ENCODE results near the gene STK11IP. TPM values are rescaled to one million over a fixed set of nuclear protein-coding genes. Genes with fewer than 3 reads are reported as not detected.

Gene STK11IP
- total and polyA plus RNA-seq, 9 of the 15 experiments (the other 6 are each of a cell fraction or from before 2014, with no cell fraction given), result 0.52 to 21.7 (median 5.6) TPM

DNA sequence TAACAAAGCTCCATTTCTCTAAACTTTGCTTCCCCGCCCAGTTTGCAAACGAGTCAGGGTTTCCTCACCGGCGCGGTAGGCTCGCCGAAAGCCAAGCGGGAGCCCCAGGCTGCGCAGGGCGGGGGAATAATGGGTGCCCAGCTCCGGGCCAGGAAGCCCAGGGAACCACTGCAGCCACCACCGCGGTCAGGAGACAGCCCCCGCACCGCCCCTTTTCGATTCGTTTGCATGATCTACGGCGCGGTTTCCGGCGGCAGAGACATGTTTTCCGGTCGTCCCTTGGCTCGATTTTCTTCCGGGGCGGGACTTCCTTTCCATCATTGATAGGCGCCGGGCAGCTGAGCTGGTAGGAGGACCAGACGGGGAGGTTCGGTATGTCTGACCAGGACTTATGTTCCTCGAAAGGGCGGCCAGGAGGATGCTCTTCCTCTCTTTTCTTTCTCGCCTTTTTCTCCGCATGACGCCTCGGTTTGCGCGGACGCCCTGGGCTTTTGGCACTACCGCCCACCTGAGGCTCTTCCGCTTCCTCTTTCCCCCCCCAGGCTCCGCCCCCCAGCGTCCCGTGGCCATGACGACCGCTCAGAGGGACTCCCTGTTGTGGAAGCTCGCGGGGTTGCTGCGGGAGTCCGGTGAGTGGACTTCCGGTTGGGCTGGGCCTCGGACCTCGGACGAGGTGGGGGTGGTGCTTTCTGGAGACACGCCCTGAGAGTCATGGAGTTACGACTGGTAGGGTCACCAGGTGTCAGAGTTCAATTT is at the start of gene STK11IP (continued):
- peak; percentile 93 to 95 for TF ChIP-seq FOXK2 (conservative IDR thresholded peaks at IDR 0.05 in 1 of 2, IDR thresholded peaks at IDR 0.05 in 1 of 2; ENCODE audit: low read depth in 2 of 2)
- TF ChIP-seq ARNT (IDR thresholded peaks at IDR 0.05), result 0 out of 4 replicates have a peak, but pooled peaks of 1 of the 2 experiments have one; percentile 39
- TF ChIP-seq KLF6 (CRISPR knock-in tag; IDR thresholded peaks at IDR 0.05; ENCODE audit: borderline replicate concordance), result no peak
- TF ChIP-seq STAT5A (IDR thresholded peaks at IDR 0.05; ENCODE audit: borderline replicate concordance, low read length), result no peak
- TF ChIP-seq KHSRP (IDR thresholded peaks at IDR 0.05), result no peak
- TF ChIP-seq, protein P1, sequence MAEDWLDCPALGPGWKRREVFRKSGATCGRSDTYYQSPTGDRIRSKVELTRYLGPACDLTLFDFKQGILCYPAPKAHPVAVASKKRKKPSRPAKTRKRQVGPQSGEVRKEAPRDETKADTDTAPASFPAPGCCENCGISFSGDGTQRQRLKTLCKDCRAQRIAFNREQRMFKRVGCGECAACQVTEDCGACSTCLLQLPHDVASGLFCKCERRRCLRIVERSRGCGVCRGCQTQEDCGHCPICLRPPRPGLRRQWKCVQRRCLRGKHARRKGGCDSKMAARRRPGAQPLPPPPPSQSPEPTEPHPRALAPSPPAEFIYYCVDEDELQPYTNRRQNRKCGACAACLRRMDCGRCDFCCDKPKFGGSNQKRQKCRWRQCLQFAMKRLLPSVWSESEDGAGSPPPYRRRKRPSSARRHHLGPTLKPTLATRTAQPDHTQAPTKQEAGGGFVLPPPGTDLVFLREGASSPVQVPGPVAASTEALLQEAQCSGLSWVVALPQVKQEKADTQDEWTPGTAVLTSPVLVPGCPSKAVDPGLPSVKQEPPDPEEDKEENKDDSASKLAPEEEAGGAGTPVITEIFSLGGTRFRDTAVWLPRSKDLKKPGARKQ (CRISPR knock-in tag; IDR thresholded peaks at IDR 0.05), result no peak
- TF ChIP-seq, protein P2, sequence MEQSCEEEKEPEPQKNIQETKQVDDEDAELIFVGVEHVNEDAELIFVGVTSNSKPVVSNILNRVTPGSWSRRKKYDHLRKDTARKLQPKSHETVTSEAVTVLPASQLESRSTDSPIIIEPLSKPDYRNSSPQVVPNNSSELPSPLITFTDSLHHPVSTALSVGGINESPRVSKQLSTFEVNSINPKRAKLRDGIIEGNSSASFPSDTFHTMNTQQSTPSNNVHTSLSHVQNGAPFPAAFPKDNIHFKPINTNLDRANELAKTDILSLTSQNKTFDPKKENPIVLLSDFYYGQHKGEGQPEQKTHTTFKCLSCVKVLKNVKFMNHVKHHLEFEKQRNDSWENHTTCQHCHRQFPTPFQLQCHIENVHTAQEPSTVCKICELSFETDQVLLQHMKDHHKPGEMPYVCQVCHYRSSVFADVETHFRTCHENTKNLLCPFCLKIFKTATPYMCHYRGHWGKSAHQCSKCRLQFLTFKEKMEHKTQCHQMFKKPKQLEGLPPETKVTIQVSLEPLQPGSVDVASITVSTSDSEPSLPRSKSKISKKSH (CRISPR knock-in tag; IDR thresholded peaks at IDR 0.05), result no peak
- TF ChIP-seq ZNF436 (CRISPR knock-in tag; IDR thresholded peaks at IDR 0.05), result no peak
- peak; percentile 71; the same call in 1 of the 2 replicates for TF ChIP-seq FOXJ3 (CRISPR knock-in tag; IDR thresholded peaks at IDR 0.05)
- no peak for TF ChIP-seq NR2F6 (CRISPR knock-in tag; IDR thresholded peaks at IDR 0.05)
- TF ChIP-seq ASH1L (IDR thresholded peaks at IDR 0.05; ENCODE audit: borderline replicate concordance, low read depth, partially characterized antibody), result peak; percentile 67
- TF ChIP-seq MEF2A (IDR thresholded peaks at IDR 0.05; ENCODE audit: control insufficient read depth, low read depth, low read length), result no peak
- TF ChIP-seq, protein P3, sequence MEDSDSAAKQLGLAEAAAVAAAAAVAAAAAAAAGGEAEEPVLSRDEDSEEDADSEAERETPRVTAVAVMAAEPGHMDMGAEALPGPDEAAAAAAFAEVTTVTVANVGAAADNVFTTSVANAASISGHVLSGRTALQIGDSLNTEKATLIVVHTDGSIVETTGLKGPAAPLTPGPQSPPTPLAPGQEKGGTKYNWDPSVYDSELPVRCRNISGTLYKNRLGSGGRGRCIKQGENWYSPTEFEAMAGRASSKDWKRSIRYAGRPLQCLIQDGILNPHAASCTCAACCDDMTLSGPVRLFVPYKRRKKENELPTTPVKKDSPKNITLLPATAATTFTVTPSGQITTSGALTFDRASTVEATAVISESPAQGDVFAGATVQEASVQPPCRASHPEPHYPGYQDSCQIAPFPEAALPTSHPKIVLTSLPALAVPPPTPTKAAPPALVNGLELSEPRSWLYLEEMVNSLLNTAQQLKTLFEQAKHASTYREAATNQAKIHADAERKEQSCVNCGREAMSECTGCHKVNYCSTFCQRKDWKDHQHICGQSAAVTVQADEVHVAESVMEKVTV (CRISPR knock-in tag; IDR thresholded peaks at IDR 0.05), result no peak
- TF ChIP-seq, protein P4, sequence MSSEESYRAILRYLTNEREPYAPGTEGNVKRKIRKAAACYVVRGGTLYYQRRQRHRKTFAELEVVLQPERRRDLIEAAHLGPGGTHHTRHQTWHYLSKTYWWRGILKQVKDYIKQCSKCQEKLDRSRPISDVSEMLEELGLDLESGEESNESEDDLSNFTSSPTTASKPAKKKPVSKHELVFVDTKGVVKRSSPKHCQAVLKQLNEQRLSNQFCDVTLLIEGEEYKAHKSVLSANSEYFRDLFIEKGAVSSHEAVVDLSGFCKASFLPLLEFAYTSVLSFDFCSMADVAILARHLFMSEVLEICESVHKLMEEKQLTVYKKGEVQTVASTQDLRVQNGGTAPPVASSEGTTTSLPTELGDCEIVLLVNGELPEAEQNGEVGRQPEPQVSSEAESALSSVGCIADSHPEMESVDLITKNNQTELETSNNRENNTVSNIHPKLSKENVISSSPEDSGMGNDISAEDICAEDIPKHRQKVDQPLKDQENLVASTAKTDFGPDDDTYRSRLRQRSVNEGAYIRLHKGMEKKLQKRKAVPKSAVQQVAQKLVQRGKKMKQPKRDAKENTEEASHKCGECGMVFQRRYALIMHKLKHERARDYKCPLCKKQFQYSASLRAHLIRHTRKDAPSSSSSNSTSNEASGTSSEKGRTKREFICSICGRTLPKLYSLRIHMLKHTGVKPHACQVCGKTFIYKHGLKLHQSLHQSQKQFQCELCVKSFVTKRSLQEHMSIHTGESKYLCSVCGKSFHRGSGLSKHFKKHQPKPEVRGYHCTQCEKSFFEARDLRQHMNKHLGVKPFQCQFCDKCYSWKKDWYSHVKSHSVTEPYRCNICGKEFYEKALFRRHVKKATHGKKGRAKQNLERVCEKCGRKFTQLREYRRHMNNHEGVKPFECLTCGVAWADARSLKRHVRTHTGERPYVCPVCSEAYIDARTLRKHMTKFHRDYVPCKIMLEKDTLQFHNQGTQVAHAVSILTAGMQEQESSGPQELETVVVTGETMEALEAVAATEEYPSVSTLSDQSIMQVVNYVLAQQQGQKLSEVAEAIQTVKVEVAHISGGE (CRISPR knock-in tag; IDR thresholded peaks at IDR 0.05), result peak; percentile 63 to 96 (median 64); a peak in 4 of 6 replicates
- TF ChIP-seq OTX1 (CRISPR knock-in tag; IDR thresholded peaks at IDR 0.05), result no peak
- TF ChIP-seq BCOR (IDR thresholded peaks at IDR 0.05), result no peak
- TF ChIP-seq, protein P5, sequence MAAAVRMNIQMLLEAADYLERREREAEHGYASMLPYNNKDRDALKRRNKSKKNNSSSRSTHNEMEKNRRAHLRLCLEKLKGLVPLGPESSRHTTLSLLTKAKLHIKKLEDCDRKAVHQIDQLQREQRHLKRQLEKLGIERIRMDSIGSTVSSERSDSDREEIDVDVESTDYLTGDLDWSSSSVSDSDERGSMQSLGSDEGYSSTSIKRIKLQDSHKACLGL (CRISPR knock-in tag; IDR thresholded peaks at IDR 0.05; ENCODE audit: borderline replicate concordance, poor library complexity, severe bottlenecking), result no peak
- TF ChIP-seq POLR2H (tag; IDR thresholded peaks at IDR 0.05; ENCODE audit: low read depth), result peak; percentile 85

Measured in K562 (cell line).